ENCODE measurements around the gene MRPL21. TPM values are rescaled to one million over a fixed set of nuclear protein-coding genes. Genes with fewer than 3 reads are reported as not detected.

The MRPL21 gene
- total RNA-seq, 2 donors from 2014 or later, result 63.8 to 64.9 TPM

DNA sequence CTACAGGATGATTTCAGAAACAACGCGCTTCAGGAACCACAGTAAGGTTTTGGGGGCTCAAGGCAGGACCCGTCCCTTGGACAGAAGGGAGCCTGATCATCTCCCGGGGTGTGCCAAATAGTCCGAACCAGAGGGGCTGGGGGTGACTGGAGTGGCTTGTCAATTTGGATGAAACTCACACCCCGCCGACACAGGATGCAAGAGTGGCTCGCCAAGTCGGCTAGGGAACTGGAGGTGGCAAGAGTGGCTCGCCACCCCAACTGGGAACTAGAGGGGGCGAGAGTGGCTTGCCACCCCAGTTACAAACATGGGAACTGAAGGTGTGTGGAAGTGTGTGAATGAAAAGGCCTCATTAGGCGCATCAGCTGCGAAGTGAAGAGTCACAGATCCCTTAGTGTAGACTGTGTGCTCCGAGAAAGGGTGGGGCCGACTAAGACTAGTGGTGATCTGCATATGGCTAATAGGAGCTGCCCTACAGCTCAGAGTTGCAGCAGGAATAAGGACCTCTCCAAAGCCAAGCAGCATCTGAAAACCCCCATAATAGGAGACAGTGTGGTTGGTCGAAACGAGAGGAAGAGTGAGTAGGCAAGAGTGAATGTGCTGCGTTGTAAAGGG, 35.3 kb downstream of the MRPL21 start:
- Mint-ChIP-seq H3K27me3 (ENCODE audit: insufficient read depth) (no peaks in the 10 kb centered on the region), H3K9me3 (peaks cover 9% of the 10 kb centered on the region), H3K27ac (no peak overlapping the region), H3K4me1 (peaks cover 43% of the 10 kb centered on the region), H3K36me3 (ENCODE audit: low read depth) (no peaks in the 10 kb centered on the region), H3K4me3 (no peak overlapping the region)
- TF ChIP-seq, protein P1, sequence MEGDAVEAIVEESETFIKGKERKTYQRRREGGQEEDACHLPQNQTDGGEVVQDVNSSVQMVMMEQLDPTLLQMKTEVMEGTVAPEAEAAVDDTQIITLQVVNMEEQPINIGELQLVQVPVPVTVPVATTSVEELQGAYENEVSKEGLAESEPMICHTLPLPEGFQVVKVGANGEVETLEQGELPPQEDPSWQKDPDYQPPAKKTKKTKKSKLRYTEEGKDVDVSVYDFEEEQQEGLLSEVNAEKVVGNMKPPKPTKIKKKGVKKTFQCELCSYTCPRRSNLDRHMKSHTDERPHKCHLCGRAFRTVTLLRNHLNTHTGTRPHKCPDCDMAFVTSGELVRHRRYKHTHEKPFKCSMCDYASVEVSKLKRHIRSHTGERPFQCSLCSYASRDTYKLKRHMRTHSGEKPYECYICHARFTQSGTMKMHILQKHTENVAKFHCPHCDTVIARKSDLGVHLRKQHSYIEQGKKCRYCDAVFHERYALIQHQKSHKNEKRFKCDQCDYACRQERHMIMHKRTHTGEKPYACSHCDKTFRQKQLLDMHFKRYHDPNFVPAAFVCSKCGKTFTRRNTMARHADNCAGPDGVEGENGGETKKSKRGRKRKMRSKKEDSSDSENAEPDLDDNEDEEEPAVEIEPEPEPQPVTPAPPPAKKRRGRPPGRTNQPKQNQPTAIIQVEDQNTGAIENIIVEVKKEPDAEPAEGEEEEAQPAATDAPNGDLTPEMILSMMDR (conservative IDR thresholded peaks at IDR 0.05), result no peak
- H3K27ac ChIP-seq (ENCODE audit: low read depth, low read length), result no peak overlapping the region
- peaks cover 8% of the 10 kb centered on the region for H3K9me3 ChIP-seq (ENCODE audit: control insufficient read depth, low read length)
- DNase-seq, result no peak
- 87% methylated on average over 14 to 18 of the region's 18 CpGs for WGBS, 2 experiments (ENCODE audit: insufficient coverage in 1 of 2, insufficient read length in 1 of 2)
- H3K4me1 ChIP-seq (ENCODE audit: control insufficient read depth, insufficient read depth, low read length), result peaks cover 4% of the 10 kb centered on the region
- no peaks in the 10 kb centered on the region for H3K36me3 ChIP-seq (ENCODE audit: control insufficient read depth, insufficient read depth, low read length)
- H3K27me3 ChIP-seq (ENCODE audit: control insufficient read depth, insufficient read depth, low read length, poor library complexity, severe bottlenecking), result no peaks in the 10 kb centered on the region
- H3K4me3 ChIP-seq (ENCODE audit: low read length), result no peak overlapping the region
- no peak overlapping the region for H3K9ac ChIP-seq (ENCODE audit: extremely low read depth, low read length, poor library complexity, severe bottlenecking)

DNA sequence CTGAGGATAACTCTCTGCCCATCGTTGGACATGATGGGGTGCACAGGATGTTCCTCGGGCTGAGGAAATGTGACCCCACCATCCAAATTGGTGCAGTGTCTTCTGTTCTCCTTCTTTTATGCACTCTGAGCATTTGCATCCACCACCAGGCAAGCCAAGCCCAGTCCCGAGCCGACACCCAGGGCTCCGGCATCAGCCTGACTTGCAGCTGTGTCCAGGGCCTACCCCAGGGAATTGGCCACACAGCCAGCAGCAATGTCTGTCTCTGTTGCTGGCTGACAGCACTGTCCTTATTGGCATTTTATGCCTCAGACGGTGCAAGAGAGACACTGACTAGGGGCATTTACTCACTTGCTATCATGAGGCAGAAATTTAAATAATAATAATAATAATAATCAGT, 36.6 kb downstream of the MRPL21 start:
- WGBS, 2 experiments (ENCODE audit: insufficient coverage in 1 of 2, insufficient read length in 1 of 2), result 90 to 95% methylated on average over 2 to 6 of the region's 6 CpGs
- Histone ChIP-seq H3K9me3 (ENCODE audit: control insufficient read depth, low read length) (peaks cover 8% of the 10 kb centered on the region), H3K4me3 (ENCODE audit: low read length) (no peak overlapping the region), H3K27ac (ENCODE audit: low read depth, low read length) (no peak overlapping the region), H3K4me1 (ENCODE audit: control insufficient read depth, insufficient read depth, low read length) (no peaks in the 10 kb centered on the region), H3K36me3 (ENCODE audit: control insufficient read depth, insufficient read depth, low read length) (no peaks in the 10 kb centered on the region), H3K27me3 (ENCODE audit: control insufficient read depth, insufficient read depth, low read length, poor library complexity, severe bottlenecking) (no peaks in the 10 kb centered on the region), H3K9ac (ENCODE audit: extremely low read depth, low read length, poor library complexity, severe bottlenecking) (no peak overlapping the region)
- Mint-ChIP-seq H3K27me3 (ENCODE audit: insufficient read depth) (no peaks in the 10 kb centered on the region), H3K9me3 (peaks cover 17% of the 10 kb centered on the region), H3K36me3 (ENCODE audit: low read depth) (peaks cover 4% of the 10 kb centered on the region), H3K4me1 (peaks cover 31% of the 10 kb centered on the region), H3K4me3 (no peak overlapping the region), H3K27ac (no peak overlapping the region)
- TF ChIP-seq, protein P1 (conservative IDR thresholded peaks at IDR 0.05), result no peak
- DNase-seq, result no peak

DNA sequence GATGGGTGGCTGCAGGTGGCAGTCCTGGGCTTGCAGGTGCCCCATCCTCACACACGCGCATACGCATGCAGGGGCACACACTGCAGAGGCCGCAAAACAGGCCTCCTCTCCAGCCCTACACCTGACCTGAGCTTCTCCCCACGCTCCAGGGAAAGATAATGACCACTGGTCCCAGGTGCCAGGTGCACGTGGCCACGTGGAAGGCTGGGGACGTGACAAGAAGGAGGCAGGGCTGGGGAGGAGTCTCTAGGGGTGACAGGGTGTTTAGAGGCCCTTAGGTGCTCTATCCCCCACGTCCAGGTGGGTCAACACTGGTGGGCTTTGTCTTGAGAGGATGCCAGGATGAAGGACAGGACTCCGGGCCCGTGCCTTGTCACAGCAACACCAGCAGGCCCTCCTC, 38.4 kb downstream of the MRPL21 start:
- no peak overlapping the region for H3K27ac Mint-ChIP-seq
- peaks cover 22% of the 10 kb centered on the region for H3K4me1 Mint-ChIP-seq

More for the DNA sequence above, 38.4 kb downstream of the MRPL21 start:
- H3K9me3 Mint-ChIP-seq, result peaks cover 26% of the 10 kb centered on the region
- no peak overlapping the region for H3K4me3 Mint-ChIP-seq
- Histone ChIP-seq H3K27ac (ENCODE audit: low read depth, low read length) (no peak overlapping the region), H3K4me1 (ENCODE audit: control insufficient read depth, insufficient read depth, low read length) (no peaks in the 10 kb centered on the region), H3K9ac (ENCODE audit: extremely low read depth, low read length, poor library complexity, severe bottlenecking) (no peak overlapping the region), H3K36me3 (ENCODE audit: control insufficient read depth, insufficient read depth, low read length) (no peaks in the 10 kb centered on the region), H3K27me3 (ENCODE audit: control insufficient read depth, insufficient read depth, low read length, poor library complexity, severe bottlenecking) (no peaks in the 10 kb centered on the region), H3K9me3 (ENCODE audit: control insufficient read depth, low read length) (peaks cover 8% of the 10 kb centered on the region), H3K4me3 (ENCODE audit: low read length) (no peak overlapping the region)
- 81 to 93% methylated on average over 3 to 11 of the region's 11 CpGs for WGBS, 2 experiments (ENCODE audit: insufficient coverage in 1 of 2, insufficient read length in 1 of 2)
- H3K27me3 Mint-ChIP-seq (ENCODE audit: insufficient read depth), result no peaks in the 10 kb centered on the region
- DNase-seq, result no peak
- TF ChIP-seq, protein P1 (conservative IDR thresholded peaks at IDR 0.05), result no peak
- peaks cover 4% of the 10 kb centered on the region for H3K36me3 Mint-ChIP-seq (ENCODE audit: low read depth)
